Hematopoietic multipotent progenitor cell treated with erythropoietin and hydrocortisone succinate and interleukin-3 and kit ligand, for 4 days (in vitro differentiated cells): Measurements from ENCODE around the gene CFAP299.

Source experiments
- DNase-seq: peaks from one replicate; pipeline ENCODE4 v3.0.0-alpha.2; 2015

Gene CFAP299

DNA sequence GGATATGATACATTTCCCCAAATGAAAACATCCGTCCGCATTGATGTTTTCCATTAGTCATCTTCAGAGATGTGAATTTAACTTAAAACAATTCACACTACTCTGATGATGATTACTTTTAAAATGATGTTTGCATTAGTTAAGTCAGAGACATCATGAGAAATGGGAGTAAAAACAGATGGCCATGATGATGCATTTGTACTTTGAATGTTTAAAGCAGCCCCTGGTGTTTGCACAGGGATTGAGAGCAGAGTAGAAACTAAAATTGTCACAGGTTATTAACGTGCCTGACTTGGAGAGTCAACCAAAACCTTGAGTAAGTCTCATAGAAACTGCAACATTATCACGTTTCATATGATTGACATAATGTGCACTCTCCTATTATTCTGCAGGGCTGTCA lies 117.2 kb downstream of the CFAP299 start:
- DNase-seq = no peak

DNA sequence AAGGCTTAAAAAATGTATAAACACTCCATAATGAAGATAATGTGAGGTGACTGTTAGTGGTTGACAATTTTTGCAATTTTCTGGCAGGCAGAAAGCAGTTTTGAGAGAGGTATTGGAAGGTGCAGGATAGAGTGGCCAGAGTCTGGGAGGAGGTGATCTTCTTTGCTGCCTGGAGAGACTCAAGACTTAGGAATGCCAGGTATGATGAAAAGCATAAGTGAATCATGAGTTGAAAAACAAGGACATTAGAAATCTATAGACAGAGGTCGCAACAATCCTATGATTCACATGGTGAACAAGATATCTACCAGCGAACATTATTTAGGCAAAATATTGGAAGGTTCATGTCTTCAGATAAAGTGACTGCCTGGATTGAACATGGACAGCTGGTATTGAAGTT lies 118.5 kb downstream of the CFAP299 start:
- DNase-seq = no peak

DNA sequence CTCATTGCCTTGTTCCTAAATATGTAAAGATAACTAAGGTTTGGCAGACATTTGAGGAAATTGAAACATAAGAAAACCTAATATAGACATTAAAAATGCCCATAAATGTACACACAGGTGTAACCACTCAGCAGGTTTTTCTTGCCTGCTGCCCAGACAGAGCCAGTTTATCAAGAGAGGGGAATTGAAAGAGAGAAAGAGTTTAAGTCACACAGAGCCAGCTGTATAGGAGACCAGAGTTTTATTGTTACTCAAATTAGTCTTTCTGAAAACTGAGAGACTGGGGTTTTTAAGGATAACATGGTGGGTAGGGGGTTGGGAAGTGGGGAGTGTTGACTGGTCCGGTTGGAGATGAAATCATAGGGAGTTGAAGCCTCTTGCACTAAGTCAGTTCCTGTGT lies 119.0 kb downstream of the CFAP299 start:
- no peak for DNase-seq

DNA sequence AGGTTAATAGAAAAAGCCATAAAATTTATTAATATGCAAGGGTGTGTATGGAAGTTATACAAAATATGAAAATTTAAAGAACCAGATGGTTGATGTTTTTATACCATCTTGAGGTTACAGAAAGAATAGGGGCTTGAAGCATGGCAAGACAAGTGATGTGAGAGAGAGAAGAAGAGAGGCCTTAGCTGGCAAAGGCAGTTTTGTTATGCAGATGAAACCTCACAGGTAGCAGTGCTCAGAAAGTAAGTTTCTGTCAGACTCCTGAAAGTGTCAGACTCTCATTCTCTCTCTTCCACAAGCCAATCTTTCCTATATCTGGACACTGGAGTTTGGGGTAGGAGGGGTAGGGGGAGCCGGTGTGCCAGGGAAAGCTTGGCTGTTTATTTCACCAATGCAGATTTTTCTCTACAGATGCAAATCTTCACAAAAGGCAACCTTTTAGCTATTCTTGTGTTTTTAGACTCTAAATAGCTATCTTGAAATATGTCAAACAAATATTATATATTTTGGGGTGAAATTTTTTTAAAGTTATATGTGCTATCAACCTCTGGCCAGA lies 124.5 kb downstream of the CFAP299 start:
- DNase-seq = no peak

DNA sequence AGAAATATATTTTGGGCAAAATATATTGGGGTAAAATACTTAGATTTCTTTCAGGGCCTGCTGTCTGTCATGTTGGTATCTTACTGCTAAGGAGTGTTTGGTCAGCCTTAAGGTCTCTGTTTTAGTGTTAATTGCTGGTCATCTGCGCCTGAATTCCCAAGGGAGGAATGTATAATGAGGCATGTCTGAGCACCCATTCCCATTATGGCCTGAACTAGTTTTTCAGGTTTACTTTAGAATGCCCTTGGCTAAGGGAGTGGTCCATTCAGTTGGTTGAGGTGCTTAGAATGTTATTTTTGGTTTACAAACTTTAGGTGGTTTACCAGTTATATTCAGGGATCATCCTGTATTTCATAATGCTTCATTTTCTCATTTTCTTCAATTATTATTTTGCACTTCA lies 125.9 kb downstream of the CFAP299 start:
- no peak for DNase-seq

DNA sequence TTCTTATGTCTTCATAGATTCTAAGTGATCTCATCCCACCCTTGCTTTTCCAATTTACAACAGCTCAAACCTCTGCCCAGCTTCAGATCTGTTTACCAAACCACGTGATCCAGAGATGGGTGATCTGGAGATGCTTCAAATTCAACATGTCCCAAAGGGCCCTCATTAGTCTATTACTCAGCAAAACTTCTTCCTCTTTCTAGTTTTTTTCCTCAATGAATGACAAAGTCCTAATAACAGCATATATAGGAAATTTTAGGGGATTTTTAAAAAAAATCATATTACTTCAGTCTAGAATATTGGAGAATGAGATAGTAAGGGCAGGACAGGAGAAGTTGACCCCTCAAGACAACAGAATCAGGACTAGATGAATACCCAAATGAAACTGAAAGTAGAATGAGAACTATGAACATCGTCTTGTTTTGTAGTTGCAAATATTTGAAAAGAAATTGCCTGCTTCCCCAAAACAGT lies 127.1 kb downstream of the CFAP299 start:
- DNase-seq = peak; percentile 46

DNA sequence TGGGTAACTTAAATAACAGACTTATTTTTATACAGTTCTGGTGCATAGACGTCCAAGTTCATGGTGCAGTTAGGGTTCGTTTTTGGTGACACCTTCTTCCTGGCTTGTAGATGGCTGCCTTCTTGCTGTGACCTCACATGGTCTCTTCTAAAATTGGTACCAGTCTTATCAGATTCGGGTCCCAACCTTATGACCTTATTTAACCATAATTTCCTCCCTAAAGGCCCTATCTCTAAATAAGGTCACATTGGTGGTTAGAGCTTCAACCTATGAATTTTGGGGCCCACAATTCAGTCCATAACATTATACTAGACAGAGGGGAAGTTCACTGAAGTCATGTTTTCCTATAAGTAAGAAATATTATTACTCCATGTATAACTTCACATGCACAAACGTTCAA lies 128.0 kb downstream of the CFAP299 start:
- peak; percentile 33 for DNase-seq

DNA sequence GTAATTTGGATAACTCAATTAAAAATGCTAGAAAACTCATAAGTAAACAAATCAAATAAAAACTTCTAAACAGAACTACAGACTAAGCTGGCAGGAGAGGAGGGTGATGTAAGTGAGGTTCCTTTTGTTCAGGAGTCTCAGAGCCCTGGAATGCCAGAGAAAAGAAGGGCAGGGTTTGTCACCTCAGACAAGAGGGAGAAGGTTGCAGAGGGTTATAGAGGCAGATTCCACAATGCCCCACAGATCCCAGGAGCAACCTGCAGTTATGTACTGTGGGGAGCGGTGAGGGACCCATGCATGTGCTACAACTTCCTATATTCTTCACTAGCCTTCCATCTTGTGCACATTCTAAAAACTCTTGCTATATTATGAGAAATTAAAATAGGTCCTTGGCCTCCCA lies 129.7 kb downstream of the CFAP299 start:
- DNase-seq = no peak

DNA sequence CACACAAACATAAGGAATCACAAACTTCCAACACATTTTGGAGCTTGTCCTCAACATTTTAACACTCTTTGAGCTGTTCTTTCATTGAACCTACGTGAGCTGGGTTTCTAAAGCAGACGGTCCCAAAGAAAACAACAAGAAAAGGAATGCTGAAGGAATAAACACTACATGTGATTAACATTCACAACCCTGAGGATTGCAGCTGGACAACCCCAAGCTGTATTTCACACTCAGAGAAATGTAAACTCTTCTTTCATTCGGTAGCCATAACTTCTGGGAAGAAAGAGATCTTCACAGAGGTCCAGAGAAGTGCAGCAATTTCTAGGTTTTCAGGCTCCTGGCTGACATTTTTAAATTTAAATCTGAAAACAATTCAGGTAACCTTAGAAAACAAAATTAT lies 130.2 kb downstream of the CFAP299 start:
- no peak for DNase-seq

DNA sequence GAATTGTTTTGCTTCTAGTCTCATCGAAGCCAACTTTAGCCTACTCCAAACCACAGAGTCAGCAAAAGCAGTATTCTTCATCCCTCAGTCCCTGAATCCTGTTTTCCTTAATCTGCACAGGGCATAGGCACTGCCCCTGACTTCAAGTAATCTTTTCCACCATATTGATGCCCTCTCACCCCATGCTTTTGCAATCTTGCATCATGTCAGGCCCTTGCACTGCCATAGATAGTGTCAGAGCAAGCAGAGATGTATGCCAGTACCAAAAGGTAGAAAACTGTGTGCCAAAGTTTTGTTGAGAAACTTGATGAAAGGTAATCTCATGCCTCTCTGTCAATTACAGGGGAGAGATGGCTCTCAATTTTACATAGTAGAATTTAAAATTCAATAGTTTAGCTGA lies 131.1 kb downstream of the CFAP299 start:
- no peak for DNase-seq

DNA sequence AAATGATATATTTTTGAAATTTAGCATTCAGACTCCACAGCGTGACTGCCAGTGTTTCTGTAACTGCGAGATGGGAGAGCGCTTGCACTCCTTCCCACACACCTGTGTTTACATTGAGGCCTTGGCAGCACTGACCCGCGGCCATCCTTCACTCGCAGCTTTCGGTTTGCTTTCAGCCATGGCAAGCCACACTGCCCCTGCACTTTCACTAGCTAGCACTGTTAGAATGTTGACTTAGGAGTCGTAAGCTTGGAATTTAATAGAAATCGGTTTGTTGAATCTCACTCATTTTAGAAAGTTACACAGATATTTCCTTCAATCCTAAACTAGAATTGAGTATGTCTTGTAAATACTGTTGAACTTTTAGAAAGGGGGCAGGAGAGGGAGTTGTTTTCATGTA lies 136.2 kb downstream of the CFAP299 start:
- DNase-seq = no peak

DNA sequence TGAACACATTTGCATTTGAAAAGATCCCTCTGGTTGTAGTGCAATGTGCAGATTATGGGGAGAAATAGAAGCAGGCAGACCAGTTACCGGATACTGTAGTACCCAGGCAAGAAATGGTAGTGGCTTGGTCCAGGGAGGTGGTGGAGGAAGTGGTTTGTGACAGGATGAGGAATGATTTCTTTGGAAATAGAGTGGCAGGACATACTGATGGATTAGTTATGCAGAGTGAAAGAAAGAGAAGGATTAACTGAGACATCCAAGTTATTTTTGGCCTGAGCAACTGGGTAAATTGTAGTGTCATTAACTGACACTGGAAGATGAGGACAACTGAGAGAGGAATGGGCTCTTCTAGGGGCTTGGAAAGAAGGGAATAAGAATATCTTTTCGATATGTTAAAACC lies 139.7 kb downstream of the CFAP299 start:
- no peak for DNase-seq

DNA sequence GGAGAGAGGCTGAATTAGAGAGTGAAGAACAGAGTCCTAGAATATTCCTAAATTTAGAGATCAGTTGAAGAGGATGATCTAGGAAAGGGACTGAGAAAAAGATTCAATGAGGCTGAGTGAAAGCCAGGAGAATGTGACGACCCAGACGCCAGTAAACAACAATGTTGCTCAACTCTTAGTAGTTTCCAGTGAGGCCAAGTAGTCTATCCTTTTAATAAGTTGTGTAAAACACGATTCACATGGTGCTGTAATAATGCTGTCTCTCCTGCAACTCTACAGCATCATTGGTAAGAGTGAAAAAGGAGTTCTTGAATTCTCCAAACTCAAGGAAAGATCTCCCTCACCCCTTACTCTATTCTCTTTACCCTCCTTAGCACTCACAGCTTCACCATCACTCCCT lies 140.3 kb downstream of the CFAP299 start:
- no peak for DNase-seq

DNA sequence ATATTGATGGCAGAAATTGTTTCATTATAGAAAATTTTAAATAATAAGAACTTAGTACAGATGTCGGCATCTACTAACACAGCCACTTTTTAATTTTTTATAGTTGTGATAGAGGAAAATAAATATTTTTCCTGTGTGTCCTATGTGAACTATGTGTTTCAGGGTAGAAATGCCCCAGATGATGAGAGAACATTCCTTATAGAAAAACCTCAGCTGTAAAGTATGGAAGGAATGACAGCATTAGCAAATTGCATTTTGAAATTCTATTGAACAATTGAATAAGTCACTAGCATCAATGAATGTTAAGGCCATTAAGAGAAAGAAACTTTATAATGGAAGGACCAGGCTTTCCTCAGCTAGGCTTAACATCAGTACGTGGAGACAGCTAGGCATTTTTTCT lies 149.2 kb downstream of the CFAP299 start:
- DNase-seq = no peak

DNA sequence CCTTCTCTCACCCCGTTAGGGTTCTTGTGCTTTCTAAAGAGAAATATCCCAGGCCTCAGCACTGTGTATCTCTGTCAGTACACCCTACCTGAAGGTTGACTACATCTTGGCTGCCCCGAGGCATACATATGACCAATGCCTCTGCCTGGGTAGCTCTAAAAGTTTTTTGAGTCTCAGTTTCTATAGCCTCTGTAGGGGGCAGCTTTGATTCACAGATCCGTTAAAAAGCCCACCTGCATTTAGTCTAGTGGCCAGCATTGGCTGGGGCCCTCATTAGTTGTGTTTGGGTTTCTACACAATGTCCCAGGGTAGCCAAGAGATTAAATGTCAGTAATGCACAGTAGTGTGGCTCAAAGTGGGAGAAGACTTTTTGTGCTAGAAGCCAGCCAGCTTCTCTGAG lies 151.1 kb downstream of the CFAP299 start:
- no peak for DNase-seq

DNA sequence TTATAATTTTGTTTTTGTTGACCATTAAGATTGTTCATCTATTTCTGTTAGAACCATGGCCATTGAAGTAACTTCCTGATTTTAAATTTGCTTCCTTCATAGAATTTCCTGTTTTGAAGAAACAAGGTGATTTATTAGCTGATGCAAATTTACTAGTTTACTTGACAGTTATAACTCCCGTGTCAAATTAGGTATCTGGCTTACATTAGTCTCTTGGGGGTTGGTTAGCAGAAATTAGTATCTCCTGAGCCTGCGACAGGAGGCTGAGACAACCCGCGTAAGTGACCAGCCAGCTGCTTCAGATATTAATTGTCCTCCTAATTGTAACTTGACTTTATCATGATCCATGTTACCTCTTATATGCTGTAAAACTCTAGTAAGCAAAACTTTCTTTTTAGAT lies 154.3 kb downstream of the CFAP299 start:
- DNase-seq = no peak

DNA sequence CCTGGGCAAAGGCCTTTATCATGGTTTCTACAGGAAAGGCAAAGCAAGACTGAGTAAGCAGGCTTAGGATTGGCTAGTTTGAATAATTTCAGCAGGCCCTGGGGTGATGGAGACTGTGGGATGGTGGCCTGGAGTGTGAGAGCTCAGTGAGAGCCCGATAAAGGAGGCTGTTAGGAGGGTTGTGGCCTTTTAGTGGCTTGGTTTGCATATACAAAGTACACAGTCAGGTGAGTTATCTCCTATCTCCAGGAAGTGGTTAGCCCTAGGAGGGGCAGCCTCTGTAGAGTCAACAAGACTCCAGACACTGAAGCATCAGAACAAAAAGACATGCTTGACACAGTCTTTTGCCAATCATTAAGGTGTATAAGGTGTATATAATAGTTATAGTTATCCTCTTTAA lies 157.2 kb downstream of the CFAP299 start:
- DNase-seq = no peak

DNA sequence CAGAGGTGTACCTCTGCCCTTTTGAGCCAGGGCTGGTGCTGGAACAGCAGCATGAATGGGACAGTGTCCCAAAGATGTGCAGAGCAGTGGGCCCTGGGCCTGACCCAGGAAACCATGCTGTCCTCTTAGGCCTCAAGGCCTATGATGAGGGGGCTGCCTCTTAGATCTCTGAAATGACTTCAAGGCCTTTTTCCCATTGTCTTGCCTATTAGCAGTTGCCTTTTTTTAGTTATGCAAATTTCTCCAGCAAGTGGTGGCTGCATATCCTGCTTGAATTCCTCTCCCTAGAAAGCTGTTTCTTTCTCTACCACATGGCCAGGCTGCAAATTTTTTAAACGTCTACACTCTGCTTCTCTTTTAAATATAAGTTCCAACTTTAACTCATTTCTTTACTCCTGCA lies 160.3 kb downstream of the CFAP299 start:
- no peak for DNase-seq

DNA sequence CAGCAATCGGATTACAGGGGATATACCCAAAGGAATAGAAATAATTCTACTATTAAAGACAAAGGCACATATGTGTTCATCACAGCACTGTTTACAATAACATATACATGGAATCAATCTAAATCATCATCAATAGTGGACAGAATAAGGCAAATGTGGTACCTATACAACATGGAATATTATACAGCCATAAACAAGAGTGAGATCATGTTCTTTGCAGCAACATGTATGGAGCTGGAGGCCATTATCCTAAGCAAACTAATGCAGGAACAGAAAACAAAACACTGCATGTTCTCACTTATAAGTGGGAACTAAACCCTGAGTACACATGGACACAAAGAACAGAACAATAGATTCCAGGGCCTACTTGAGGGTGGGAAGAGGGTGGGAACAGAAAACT lies 163.2 kb downstream of the CFAP299 start:
- DNase-seq = no peak

DNA sequence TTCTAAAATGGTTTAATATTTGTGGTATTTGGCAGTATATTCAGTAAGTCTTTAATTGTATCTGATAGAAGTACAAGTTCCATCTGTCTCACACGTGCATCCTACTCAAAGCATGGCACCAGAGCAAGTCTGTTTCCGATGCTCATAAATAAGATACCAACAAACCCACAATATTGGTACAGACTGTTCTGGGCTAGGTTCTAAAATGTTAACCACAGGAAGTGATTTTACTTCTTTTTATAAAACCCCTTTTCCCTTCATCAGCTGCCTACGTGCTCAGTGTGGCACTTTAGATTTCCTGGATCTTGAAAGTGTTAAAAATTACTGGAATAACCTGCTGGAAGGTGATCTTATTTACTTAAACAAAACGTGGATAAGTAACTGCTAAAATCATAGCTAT lies 165.1 kb downstream of the CFAP299 start:
- DNase-seq = peak; percentile 67

DNA sequence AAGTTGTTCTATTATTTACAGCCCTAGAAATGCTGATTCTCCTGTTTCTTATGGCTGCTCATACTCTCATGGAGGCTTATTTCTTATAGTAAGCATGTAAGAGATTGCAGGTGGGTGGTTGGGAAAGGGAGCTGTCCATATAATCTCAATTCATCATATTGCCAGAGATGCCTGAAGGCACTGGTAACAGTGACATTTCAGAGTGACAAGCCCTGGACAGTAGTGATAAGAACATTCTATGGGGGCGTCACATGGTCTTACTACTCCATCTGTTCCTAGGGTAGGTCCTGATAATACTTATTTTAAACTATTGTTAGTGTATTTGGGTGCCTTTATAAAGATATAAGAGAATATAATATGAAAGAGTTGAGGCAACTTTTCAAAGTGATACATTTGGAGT lies 171.5 kb downstream of the CFAP299 start:
- DNase-seq = peak; percentile 70

DNA sequence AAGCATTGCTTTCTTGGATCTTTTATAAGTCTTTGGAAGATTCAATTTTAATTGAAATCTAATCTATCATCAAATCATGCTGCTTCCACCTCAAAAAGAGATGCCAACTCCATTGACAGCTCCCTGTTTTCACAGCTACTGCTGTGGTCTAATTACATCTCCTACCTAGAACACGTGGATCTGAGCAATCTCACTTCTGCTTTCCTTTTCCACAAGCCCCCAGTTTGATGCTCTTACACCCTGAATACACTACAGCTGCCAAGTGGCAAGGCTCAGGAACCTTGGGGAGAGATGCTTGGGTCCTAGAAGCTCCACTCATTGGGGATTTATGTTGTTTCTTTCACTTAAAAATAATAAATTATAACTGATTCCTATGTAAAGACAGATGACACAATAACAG lies 172.0 kb downstream of the CFAP299 start:
- DNase-seq = peak; percentile 22

DNA sequence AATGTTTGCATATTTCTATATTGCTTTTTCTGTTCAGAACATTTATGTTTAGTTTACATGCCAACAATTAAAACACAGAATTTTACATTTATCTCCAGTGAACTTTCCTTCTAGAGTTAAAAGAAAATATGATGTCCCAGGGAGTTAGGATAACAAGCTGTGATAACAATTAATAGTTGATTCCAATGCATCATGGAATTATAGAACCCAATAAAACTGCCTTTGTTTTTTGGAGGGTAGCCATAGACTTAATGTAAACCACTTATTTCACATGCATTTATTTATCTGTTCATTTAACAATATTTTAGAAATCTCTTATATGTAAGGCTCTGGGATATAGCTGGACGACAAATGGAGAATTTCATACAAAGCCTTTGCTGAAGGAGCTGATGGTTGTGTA lies 180.0 kb downstream of the CFAP299 start:
- DNase-seq = no peak

DNA sequence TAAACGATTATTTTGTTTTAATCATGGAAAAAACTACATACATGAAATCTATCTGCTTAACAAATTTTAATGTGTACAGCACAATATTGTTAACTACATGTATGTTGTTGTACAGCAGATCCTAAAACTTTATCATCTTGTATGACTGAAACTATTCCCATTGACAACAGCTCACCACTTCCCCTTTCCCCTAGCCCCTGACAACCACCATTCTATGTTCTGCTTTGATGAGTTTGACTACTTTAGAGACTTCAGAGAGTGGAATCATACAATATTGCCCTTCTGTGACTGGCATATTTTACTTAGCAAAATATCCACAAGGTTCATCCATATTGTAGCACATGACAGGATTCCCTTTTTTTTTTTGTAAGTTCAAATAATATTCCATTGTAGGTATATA lies 185.9 kb downstream of the CFAP299 start:
- DNase-seq = peak; percentile 31

DNA sequence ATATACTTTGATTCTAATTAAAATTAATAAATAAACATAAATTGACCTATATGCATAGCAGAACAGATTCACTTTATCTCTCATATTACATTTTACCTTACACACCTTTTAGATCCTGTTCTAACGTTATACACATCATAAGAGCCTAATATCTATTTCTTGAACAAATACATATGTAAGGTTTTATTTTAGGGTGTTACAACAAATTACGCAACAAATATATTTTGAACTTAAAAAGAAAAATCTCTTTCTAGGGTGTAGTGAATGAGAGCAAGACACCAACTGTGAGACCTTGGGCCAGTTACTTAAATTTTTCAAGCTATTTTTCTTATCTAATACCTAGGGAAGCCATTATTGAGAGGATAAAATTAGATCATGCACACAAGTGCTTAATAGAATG lies 191.2 kb downstream of the CFAP299 start:
- no peak for DNase-seq

DNA sequence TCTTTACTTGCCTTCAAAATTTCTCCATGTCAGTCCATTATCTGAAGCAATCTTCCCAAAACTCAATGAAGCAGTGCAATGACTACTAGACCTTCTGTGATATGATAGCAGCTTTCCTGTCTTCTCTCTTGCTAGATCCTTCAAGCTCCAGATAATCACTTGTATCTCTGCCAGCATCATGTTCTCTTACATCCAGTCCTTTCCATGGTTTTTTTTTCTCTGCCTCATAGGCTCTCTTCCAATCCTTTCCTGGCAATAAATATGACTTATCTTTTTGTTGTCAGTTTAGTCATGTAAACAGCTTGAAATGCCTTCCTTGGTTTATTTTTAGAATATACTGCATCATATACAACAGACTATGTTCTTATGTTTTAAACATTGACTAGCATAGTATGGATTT lies 193.5 kb downstream of the CFAP299 start:
- DNase-seq = no peak
